Frontal cortex (tissue), 4 donors: Measurements from ENCODE around the gene LEAP2. TPM values are rescaled to one million over a fixed set of nuclear protein-coding genes. Genes with fewer than 3 reads are reported as not detected.
"Not testable (repeated sequence)": the region's sequence is repeated elsewhere in the genome, so short reads cannot be mapped to it uniquely, and the experiment has no call there.

ENCODE experiments used
- DNase-seq, 2 donors: peaks; one replicate each; pipeline ENCODE4 v3.0.0; 2012; ENCODE audit warnings: low spot score in 2 of 2
- FAIRE-seq: peaks from 2 replicates; lab custom pipeline; 2012; peaks lifted over from hg19 to GRCh38; lab: Jason Lieb, UNC
- total RNA-seq: library from RNA; depleted of rRNA; stranded (reverse); fragments of >200 nt; gene quantifications from one replicate; pipeline ENCODE4 v1.2.3, GENCODE V29; 2014
- donor health status: control.
- donor health status: control.
- donor health status: control.

LEAP2 gene
- total RNA-seq, 1 donor from 2014 or later, result 1.2 TPM

- no peak for DNase-seq
- no peak for FAIRE-seq
Measured at GRCh38 chr5:132839426-132840301, 33.8 kb upstream of the LEAP2 start.

DNA sequence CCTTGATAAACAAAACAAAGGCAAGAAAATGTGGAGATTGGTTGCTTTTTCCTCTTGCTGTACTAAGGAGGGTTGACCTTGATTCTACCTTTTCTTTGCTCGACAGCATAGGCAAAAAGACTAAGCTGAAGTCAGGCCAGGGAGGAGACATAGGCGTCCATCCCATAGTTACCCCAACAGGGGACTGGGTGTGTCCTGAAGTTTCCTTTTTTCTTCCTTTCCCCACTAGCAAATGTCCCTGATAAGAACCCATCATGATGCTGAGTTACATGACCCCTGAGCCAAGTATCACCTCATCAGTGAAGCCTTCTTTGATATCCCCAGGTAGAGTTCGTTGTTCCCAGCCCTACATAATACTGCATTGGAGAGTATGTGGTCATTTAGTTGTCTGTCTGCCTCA is 33.2 kb upstream of the LEAP2 start:
- no peak for DNase-seq
- no peak for FAIRE-seq

DNA sequence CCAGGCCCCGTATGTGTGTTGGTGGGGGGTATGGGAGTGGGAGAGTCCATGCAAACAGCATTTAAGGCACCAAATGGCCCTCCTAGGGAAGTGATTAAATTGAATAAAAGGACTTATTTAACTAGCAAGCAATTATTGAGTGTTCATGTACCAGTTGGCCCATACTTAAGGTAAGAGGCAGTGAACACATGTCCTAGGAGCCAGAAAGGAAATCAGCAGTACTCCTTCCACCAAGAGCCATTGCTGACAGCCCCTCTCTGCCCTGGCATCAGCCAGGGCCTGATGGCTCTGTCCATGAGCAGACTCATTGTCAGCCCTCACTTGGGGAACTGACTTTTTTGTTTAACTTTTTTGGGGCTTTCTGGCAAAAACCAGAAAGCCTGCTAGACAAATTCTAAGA is 32.6 kb upstream of the LEAP2 start:
- no peak for FAIRE-seq
- DNase-seq, result no peak

DNA sequence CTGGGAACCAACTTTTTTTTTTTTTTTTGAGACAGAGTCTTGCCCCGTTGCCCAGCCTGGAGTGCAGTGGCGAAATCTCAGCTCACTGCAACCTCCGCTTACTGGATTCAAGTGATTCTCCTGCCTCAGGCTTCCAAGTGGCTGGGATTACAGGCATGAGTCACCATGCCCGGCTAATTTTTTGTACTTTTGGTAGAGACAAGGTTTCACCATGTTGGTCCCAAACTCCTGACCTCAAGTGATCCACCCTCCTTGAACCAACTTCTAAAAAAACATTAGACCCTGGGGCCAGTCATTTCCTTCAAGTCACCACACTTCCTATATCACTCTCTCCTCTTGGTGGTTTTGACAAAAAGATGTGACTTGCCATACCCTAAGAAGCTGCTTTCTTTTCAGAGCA is 32.2 kb upstream of the LEAP2 start:
- DNase-seq (no peak), FAIRE-seq (no peak)

DNA sequence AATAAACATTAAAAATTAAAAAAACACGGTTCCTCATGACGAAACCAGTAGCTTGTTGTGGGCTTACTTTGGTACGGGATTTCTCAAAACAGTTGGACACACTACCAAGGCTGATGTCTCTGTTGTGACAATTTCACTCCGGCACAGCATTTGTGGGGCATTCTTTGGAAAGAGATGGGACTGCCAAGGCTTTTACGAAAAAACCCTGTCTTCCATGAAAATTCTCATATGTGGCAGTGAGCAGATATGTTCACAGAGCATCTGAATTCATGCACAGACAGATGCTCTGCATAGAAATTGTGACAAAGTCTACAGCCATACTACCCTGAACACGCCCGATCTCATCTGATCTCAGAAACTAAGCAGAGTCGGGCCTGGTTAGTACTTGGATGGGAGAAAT is 25.2 kb upstream of the LEAP2 start:
- DNase-seq, result no peak
- no peak for FAIRE-seq

DNA sequence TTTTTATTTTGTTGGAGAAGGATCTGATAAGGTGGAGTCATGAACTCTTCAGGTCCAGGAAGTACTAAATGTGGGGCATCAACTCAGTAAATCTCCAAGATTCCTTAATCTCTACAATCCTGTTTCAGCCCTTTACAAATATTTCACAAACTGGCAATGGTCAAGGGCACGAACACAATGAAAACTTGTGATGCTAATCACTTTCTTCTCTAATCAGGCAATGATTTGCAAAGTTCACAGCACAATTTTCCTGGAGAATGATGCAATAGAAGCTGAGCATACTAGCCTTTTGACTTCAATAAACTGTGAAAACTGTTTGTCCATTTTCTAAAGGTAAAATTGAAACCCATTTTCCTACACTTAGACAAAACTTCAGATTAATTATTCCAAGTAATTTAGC is 24.1 kb upstream of the LEAP2 start:
- no peak for DNase-seq

GRCh38 chr5:132850066-132850465 is 23.4 kb upstream of the LEAP2 start:
- DNase-seq (no peak), FAIRE-seq (no peak)

More for the DNA sequence above, 24.1 kb upstream of the LEAP2 start:
- no peak for FAIRE-seq

GRCh38 chr5:132853323-132853722 is 20.1 kb upstream of the LEAP2 start:
- DNase-seq, result no peak
- no peak for FAIRE-seq

DNA sequence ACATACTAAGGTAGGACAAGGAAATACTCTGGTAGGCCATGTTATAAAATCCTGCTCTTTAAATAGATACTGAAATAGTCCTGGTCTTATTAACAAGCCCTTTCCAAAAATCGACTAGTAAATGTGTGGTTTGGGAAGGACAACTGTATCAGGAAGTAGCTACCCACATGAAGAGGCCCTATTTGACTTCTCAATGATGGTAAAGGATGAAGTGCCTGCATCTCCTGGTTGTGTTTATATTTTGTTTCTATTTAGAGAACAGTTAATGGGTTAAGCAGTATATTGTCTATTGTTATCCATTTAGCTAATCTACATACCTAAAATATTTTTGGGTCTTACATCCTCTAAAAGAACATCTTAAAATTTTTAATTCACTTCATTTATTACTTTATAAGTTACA is 19.7 kb upstream of the LEAP2 start:
- FAIRE-seq, result no peak
- no peak for DNase-seq

DNA sequence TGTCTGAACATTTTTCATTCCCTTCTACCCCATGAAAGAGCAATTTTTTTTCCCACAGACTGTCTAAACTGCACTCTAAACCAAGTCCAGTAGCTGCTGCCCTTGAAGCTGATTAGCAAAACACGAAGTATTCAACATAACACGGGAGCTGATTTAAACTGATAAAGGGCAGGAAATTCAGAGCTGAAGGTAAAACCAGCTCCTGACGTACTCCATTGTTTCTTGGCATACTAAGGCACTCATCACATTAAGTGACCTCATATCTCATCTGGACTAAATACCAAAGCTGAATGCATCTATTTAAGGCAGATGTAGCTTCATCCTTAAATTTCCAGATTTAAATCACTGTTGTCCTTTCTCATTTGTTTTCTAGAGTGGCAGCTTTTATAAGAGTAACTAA is 19.2 kb upstream of the LEAP2 start:
- FAIRE-seq, result no peak
- no peak for DNase-seq

- not testable (repeated sequence) for DNase-seq, FAIRE-seq
Measured at GRCh38 chr5:132854992-132855391, 18.5 kb upstream of the LEAP2 start.

DNA sequence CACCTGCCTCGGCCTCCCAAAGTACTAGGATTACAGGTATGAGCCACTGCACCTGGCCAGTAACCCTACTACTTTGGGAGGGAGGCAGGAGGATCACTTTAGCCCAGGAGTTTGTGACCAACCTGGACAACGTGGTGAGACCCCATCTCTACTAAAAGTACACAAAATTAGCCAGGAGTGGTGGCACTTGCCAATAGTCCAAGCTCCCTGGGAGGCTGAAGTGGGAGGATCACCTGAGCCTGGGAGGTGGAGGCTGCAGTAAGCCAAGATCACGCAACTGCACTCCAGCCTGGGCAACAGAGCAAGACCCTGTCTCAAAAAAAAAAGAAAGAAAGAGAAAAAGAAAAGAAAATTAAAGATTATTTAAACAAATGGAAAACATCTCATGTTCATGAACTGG is 17.5 kb upstream of the LEAP2 start:
- FAIRE-seq, result no peak
- DNase-seq, result no peak

DNA sequence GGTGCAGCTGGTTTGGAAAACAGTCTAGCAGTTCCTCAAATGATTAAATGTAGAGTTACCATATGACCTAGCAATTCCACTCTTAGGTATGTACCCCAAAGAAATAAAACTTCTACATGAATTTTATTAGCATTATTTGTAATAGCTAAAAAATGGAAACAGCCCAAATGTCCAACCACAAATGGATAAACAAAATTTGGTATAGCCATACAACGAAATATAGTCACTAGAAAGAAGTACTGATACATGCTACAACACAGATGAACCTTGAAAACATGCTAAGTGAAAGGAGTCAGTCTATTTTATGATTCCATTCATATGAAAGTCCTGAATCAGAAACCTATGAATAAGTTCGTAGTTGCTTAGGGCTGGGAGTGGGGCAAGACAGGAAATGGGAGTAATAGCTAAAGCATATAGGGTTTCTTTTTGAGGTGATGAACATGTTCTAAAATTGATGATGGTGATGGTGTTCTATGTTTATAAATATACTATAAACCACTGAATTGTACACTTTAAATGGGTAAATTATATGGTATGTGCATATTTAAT is 13.5 kb upstream of the LEAP2 start:
- DNase-seq (no peak), FAIRE-seq (no peak)

GRCh38 chr5:132860742-132861141 is 12.7 kb upstream of the LEAP2 start:
- no peak for FAIRE-seq

GRCh38 chr5:132865668-132866341 is 7.7 kb upstream of the LEAP2 start:
- FAIRE-seq (no peak), DNase-seq (no peak)

More at GRCh38 chr5:132860742-132861141, 12.7 kb upstream of the LEAP2 start:
- DNase-seq, result no peak

- DNase-seq (peak; percentile 89 to 95), FAIRE-seq (peak; percentile 97)
Measured at GRCh38 chr5:132866342-132867045, 7.0 kb upstream of the LEAP2 start, which contains the start of the genes GDF9 and UQCRQ. Gene GDF9 (minus strand): TSS chr5:132866469. CDS start chr5:132864533, 1,936 bp downstream. Gene UQCRQ (plus strand): TSS chr5:132866642. CDS start chr5:132866882, 240 bp downstream.

GRCh38 chr5:132867046-132867451 is 6.4 kb upstream of the LEAP2 start:
- no peak for FAIRE-seq
- no peak for DNase-seq

- FAIRE-seq (no peak), DNase-seq (no peak)
Measured at GRCh38 chr5:132868754-132869153, 4.7 kb upstream of the LEAP2 start.

- no peak for FAIRE-seq
Measured at GRCh38 chr5:132870801-132871200, 2.7 kb upstream of the LEAP2 start.

More at GRCh38 chr5:132870801-132871200, 2.7 kb upstream of the LEAP2 start:
- no peak for DNase-seq
